OCI-LY3 (cell line): Measurements from ENCODE around the gene ABLIM2.

Experiments used
- H2AFZ ChIP-seq: fragments of 200-600, 300-600 bp; shearing (Covaris generic); 2 replicates; pipeline ENCODE4 v1.6.0; 2014; ENCODE audit warnings: antibody characterized with exemption, low read depth, low read length
- H3K27ac ChIP-seq: fragments of 200-600, 300-600 bp; sonication (generic); 2 replicates; pipeline ENCODE4 v1.5.1; 2014; ENCODE audit warnings: mild to moderate bottlenecking, low read length, moderate library complexity, mixed read lengths
- H3K27me3 ChIP-seq: fragments of 200-600, 300-600 bp; sonication (generic); 2 replicates; pipeline ENCODE4 v1.6.1; 2014; ENCODE audit warnings: low read depth, low read length, mixed read lengths
- H3K36me3 ChIP-seq: fragments of 200-600, 300-600 bp; sonication (generic); replicated peaks from 2 replicates; pipeline ENCODE3; 2014; ENCODE audit warnings: low read depth, low read length, mixed read lengths
- H3K4me1 ChIP-seq: fragments of 300-600, 200-600 bp; sonication (generic); 2 replicates; pipeline ENCODE4 v1.6.1; 2014; ENCODE audit warnings: low read length, mixed read lengths
- H3K4me2 ChIP-seq: fragments of 200-600, 300-600 bp; sonication (generic); 2 replicates; pipeline ENCODE4 v1.6.1; 2014; ENCODE audit warnings: low read length, mixed read lengths
- H3K4me3 ChIP-seq: fragments of 300-600, 200-600 bp; sonication (generic); 2 replicates; pipeline ENCODE4 v1.5.1; 2014; ENCODE audit warnings: antibody characterized with exemption, mild to moderate bottlenecking, low read length, moderate library complexity
- H3K79me2 ChIP-seq: fragments of 300-600, 200-600 bp; shearing (Covaris generic); 2 replicates; pipeline ENCODE4 v1.6.1; 2014; ENCODE audit warnings: mild to moderate bottlenecking, low read length, mixed read lengths
- H3K9ac ChIP-seq: fragments of 300-600, 200-600 bp; shearing (Covaris generic); 2 replicates; pipeline ENCODE4 v1.6.0; 2014; ENCODE audit warnings: mild to moderate bottlenecking, low read length, moderate library complexity
- H3K9me3 ChIP-seq: fragments of 200-600, 300-600 bp; shearing (Covaris generic); 2 replicates; pipeline ENCODE4 v1.6.1; 2014; ENCODE audit warnings: low read length, mixed read lengths; ENCODE audit not compliant: insufficient read depth
- H4K20me1 ChIP-seq: fragments of 200-600, 300-600 bp; sonication (generic); 2 replicates; pipeline ENCODE4 v1.6.1; 2016; ENCODE audit warnings: low read length, mixed read lengths; ENCODE audit not compliant: insufficient read depth
- EZH2phosphoT487 ChIP-seq: fragments of 200-600 bp; shearing (Covaris generic); IDR thresholded peaks from 2 replicates; pipeline ENCODE4 v1.6.1; 2018; ENCODE audit warnings: antibody characterized with exemption, mixed run types, low read depth
- TF ChIP-seq, protein P1 (sequence below): fragments of 200-600, 300-600 bp; sonication (generic); IDR thresholded peaks from 2 replicates; pipeline ENCODE4 v1.5.1; 2014; ENCODE audit warnings: antibody characterized with exemption, low read length, low read depth

Gene ABLIM2

DNA sequence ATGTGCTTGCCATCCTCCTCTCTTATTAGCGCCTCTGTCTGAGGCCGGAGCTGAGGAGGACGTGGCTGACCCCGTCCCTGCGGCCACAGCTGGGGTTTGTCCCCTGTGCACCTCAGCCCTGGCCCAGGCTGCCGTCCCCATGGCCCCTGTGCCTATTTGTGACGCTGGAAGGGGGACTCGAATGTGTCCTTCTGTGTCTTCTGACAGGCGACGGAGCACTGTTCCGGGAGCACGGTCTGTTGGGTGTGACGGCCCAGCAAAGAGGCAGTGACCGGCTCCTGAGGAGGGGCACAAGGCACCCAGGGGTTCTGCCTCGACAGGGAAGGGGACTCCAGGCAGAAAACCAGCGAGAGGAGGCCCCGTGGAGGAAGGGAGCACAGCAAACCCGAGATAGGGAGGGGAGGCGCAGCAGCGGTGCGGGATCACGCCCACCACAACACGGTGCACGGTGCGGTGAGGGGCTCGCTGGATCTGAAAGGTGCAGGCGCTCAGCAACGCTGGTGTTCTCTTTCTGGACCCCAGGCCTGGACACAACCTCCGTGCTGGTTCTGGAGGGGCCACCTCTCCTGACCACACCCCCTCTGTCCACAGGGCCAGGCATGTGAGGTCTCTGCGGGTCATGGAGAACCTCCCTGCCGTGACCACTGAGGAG, 46.1 kb upstream of the ABLIM2 start:
- H3K9me3 ChIP-seq: no peaks in the 10 kb centered on the region
- peaks cover 41% of the 10 kb centered on the region for H3K4me1 ChIP-seq
- H4K20me1 ChIP-seq: peaks cover 19% of the 10 kb centered on the region
- H3K79me2 ChIP-seq: peaks cover 12% of the 10 kb centered on the region; the same call in 1 of the 2 replicates
- H3K4me2 ChIP-seq: no peak overlapping the region
- TF ChIP-seq, protein P1, sequence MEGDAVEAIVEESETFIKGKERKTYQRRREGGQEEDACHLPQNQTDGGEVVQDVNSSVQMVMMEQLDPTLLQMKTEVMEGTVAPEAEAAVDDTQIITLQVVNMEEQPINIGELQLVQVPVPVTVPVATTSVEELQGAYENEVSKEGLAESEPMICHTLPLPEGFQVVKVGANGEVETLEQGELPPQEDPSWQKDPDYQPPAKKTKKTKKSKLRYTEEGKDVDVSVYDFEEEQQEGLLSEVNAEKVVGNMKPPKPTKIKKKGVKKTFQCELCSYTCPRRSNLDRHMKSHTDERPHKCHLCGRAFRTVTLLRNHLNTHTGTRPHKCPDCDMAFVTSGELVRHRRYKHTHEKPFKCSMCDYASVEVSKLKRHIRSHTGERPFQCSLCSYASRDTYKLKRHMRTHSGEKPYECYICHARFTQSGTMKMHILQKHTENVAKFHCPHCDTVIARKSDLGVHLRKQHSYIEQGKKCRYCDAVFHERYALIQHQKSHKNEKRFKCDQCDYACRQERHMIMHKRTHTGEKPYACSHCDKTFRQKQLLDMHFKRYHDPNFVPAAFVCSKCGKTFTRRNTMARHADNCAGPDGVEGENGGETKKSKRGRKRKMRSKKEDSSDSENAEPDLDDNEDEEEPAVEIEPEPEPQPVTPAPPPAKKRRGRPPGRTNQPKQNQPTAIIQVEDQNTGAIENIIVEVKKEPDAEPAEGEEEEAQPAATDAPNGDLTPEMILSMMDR: no peak
- TF ChIP-seq EZH2phosphoT487: no peak
- H3K27ac ChIP-seq: no peak overlapping the region
- H3K36me3 ChIP-seq: peaks cover 4% of the 10 kb centered on the region
- no peak overlapping the region for H3K4me3 ChIP-seq
- H2AFZ ChIP-seq: no peak overlapping the region
- H3K9ac ChIP-seq: no peak overlapping the region
- no peaks in the 10 kb centered on the region; the same call in 1 of the 2 replicates for H3K27me3 ChIP-seq

DNA sequence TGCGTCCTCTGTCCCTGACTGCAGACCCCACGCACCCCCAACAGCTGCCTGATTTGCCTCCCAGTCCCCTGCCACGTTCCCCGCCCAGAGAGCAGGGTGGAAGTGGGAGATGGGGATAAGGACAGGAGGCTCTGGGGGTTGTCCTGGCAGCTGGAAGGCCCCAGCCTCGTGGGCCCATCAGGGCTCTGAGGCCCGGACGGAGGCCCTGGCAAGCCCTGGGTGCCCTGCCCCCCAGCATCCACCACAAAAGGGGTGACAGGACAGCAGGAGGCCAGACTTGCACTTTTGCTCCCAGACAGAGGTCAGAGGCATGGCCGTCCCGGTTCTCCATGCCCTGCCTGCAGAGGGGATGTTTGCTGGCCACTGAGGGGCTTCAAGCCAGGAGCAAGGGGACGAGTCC, 45.2 kb upstream of the ABLIM2 start:
- Histone ChIP-seq H3K36me3 (peaks cover 4% of the 10 kb centered on the region), H3K4me1 (peaks cover 47% of the 10 kb centered on the region), H4K20me1 (peaks cover 19% of the 10 kb centered on the region), H3K9ac (no peak overlapping the region), H2AFZ (no peak overlapping the region), H3K27me3 (no peaks in the 10 kb centered on the region; the same call in 1 of the 2 replicates), H3K27ac (no peak overlapping the region), H3K4me3 (no peak overlapping the region), H3K9me3 (no peaks in the 10 kb centered on the region), H3K79me2 (peaks cover 12% of the 10 kb centered on the region; the same call in 1 of the 2 replicates), H3K4me2 (no peak overlapping the region)
- TF ChIP-seq, protein P1: no peak
- TF ChIP-seq EZH2phosphoT487: no peak

DNA sequence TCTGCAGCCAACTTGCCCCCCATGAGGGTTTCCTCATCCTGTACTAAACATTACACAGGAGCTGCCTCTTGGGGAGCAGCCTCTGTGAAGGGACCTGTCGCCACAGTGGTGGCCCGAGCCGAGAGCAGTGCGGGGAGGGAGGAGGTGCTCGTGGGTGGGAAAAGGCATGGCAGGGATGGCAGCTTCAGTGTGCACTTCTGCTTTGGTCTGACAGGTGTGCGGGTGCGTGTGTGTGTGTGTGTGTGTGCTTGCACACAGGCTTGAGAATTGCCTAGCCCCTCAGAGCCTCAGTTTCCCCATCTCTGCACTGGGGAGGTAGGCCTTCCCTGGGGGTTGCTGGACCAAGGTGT, 44.4 kb upstream of the ABLIM2 start:
- 0 out of 2 replicates have a peak overlapping the region, but pooled peaks have one; percentile 95 for H3K4me2 ChIP-seq

More for the DNA sequence above, 44.4 kb upstream of the ABLIM2 start:
- Histone ChIP-seq H3K9ac (no peak overlapping the region), H3K4me1 (peaks cover 55% of the 10 kb centered on the region), H3K4me3 (no peak overlapping the region), H2AFZ (no peak overlapping the region), H4K20me1 (peaks cover 19% of the 10 kb centered on the region), H3K79me2 (peaks cover 12% of the 10 kb centered on the region; the same call in 1 of the 2 replicates), H3K27ac (no peak overlapping the region), H3K9me3 (no peaks in the 10 kb centered on the region), H3K36me3 (peaks cover 4% of the 10 kb centered on the region), H3K27me3 (no peaks in the 10 kb centered on the region; the same call in 1 of the 2 replicates)
- TF ChIP-seq EZH2phosphoT487: no peak
- TF ChIP-seq, protein P1: no peak
